GM23248 (cell line): ENCODE data around the gene SBK2.

ENCODE experiments used
- EZH2 ChIP-seq: fragments of 200-600 bp; sonication (generic); IDR thresholded peaks from 2 replicates; pipeline ENCODE4 v1.6.1; 2018; ENCODE audit warnings: antibody characterized with exemption, mild to moderate bottlenecking; ENCODE audit not compliant: insufficient read depth, poor library complexity, severe bottlenecking
- EZH2phosphoT487 ChIP-seq: fragments of 200-600 bp; sonication (generic); IDR thresholded peaks from 2 replicates; pipeline ENCODE4 v1.6.1; 2018; ENCODE audit warnings: antibody characterized with exemption, moderate library complexity, mild to moderate bottlenecking, low read depth; ENCODE audit not compliant: insufficient read depth

DNA sequence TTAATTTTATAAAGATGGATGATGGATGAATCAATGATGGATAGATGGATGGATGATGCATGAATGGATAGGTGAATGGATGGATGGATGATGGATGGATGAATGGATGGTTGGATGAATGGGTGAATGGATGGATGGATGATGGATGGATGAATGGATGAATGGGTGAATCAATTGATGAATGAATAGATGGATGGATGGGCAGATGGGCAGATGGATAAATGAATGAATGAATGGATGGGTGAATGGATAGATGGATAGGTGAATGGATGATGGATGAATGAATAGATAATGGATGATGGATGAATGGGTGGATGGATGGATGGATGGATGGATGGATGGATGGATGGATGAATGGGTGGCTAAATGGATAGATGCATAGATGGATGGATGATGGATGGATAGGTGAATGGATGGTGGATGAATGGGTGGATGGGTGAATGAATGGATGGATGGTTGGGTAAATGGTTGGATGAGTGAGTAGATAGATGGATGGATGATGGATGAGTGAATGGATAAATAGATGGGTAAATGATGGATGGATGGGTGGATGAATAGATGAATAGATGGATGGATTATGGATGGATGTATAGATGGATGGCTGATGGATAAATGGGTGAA, 30.9 kb upstream of the SBK2 start:
- no peak for TF ChIP-seq EZH2
- no peak for TF ChIP-seq EZH2phosphoT487
